GM06990 (cell line): ENCODE measurements around the gene MCM3AP.
A peak's percentile ranks its signal among the peaks of the same experiment; 100 is the strongest.
"Not testable (repeated sequence)": the region's sequence is repeated elsewhere in the genome, so short reads cannot be mapped to it uniquely, and the experiment has no call there.

ENCODE experiments used
- DNase-seq: peaks from one replicate; pipeline ENCODE4 v3.0.0-alpha.2; 2011; ENCODE audit not compliant: insufficient read length; ENCODE audit errors: extremely low read depth
- H3K27me3 ChIP-seq: replicated peaks from 2 replicates; pipeline ENCODE4 v1.6.0; 2011; ENCODE audit warnings: low read length; ENCODE audit not compliant: control insufficient read depth, insufficient read depth
- H3K36me3 ChIP-seq: 2 replicates; pipeline ENCODE4 v1.5.1; 2011; ENCODE audit warnings: low read length; ENCODE audit not compliant: control insufficient read depth, insufficient read depth
- H3K4me3 ChIP-seq: replicated peaks from 2 replicates; pipeline ENCODE4 v1.5.1; 2011; ENCODE audit warnings: low read depth, mild to moderate bottlenecking, control low read depth, low read length
- TF ChIP-seq, protein P1 (sequence below): IDR thresholded peaks from 2 replicates; pipeline ENCODE4 v1.5.1; 2011; ENCODE audit warnings: low read length, control low read depth, mild to moderate bottlenecking, inconsistent platforms; ENCODE audit not compliant: insufficient read depth, poor library complexity, severe bottlenecking

Gene MCM3AP

DNA sequence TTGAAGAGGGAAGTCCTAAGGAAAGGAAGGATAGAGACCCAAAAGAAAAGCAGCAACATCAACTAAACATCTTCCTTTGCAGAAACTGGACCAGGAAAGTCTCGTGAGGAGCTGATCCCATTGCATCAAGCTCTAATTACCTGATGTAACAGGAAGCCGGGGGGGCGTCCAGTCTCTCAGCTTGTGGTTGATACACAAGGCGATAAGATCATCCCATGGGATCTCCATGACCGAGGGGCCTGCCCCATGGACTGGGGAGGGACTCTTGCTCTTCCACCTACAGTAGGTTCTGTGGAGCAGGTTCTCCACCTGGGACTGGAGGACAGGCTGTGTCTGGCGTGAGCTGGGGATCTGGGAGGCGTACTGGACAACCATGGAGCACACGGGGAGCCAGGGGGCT is 42.1 kb downstream of the MCM3AP start:
- no peak for DNase-seq
- H3K4me3 ChIP-seq = no peak overlapping the region
- peaks cover 44% of the 10 kb centered on the region for H3K36me3 ChIP-seq
- TF ChIP-seq, protein P1, sequence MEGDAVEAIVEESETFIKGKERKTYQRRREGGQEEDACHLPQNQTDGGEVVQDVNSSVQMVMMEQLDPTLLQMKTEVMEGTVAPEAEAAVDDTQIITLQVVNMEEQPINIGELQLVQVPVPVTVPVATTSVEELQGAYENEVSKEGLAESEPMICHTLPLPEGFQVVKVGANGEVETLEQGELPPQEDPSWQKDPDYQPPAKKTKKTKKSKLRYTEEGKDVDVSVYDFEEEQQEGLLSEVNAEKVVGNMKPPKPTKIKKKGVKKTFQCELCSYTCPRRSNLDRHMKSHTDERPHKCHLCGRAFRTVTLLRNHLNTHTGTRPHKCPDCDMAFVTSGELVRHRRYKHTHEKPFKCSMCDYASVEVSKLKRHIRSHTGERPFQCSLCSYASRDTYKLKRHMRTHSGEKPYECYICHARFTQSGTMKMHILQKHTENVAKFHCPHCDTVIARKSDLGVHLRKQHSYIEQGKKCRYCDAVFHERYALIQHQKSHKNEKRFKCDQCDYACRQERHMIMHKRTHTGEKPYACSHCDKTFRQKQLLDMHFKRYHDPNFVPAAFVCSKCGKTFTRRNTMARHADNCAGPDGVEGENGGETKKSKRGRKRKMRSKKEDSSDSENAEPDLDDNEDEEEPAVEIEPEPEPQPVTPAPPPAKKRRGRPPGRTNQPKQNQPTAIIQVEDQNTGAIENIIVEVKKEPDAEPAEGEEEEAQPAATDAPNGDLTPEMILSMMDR = no peak
- H3K27me3 ChIP-seq = no peaks in the 10 kb centered on the region

DNA sequence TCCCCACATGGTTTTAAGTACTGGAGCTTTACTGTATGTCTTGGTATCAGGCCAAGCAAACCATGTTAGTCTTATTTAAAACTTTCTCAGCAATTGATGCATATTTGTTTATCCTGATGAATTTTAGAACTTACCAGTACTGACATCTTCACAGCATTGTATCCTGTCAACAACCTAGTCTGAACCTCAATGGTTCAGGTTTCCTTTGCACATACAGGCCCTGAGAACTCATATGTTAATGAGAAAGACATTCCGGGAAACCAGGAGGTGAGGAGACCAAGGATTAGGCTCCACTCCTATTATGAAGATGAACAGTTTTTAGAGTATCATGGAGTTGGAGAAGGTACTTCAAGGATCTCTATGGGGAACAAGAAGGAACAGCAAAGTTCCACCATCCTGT is 43.8 kb downstream of the MCM3AP start:
- H3K4me3 ChIP-seq, H3K27me3 ChIP-seq, DNase-seq: not testable (repeated sequence)
- H3K36me3 ChIP-seq = peaks cover 40% of the 10 kb centered on the region

DNA sequence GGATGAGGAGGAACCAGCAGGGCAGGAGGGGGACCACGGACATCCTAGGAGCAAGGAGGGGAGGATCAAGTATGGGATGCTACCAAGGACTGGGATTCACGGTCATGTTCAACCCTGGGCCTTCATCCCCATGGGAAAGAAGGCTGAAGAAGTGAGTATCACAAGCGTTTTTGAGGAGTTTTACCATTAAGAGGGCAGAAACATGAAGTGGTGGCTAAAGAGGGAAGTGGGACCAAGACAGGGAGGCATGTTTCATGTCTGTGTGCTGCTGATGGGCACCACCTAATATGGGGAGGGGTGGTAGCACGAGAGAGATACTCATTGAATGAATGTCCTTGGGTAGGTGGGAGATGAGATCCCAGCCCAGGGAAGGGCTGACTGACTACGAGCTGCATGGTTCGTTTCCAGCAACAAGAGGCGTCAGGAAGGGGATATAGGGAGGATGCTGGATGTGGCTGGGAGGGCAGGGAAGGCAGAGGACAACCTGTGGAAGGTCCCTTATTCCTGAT is 45.5 kb downstream of the MCM3AP start:
- no peak overlapping the region for H3K4me3 ChIP-seq
- TF ChIP-seq, protein P1 = no peak
- no peak for DNase-seq
- H3K36me3 ChIP-seq = peaks cover 35% of the 10 kb centered on the region
- H3K27me3 ChIP-seq = no peaks in the 10 kb centered on the region

- DNase-seq = no peak
- Histone ChIP-seq H3K27me3 (no peaks in the 10 kb centered on the region), H3K36me3 (peaks cover 27% of the 10 kb centered on the region), H3K4me3 (no peak overlapping the region)
- TF ChIP-seq, protein P1 = no peak
These were observed 47.9 kb downstream of the MCM3AP start for GRCh38 chr21:46237474-46237873.

- Histone ChIP-seq H3K36me3 (peaks cover 15% of the 10 kb centered on the region), H3K27me3 (no peaks in the 10 kb centered on the region), H3K4me3 (no peak overlapping the region)
- DNase-seq = no peak
- TF ChIP-seq, protein P1 = no peak
These were observed 50.9 kb downstream of the MCM3AP start for GRCh38 chr21:46234436-46234950.

DNA sequence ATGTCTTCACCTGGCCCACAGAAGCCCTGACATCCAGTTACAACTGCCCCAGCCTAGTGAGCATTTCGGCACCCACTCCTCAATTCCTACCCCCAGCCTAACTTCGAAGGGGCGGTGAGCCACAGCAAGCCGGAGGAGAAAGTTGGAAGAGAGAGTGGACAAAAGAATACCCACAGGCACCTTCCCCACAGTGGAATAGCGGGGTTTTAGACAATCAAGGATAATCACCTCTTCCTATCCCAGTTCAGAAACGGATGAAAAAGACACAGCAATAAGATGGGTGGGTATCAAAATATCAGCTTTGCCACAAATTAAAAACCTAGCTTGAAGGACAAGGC is 55.5 kb downstream of the MCM3AP start:
- Histone ChIP-seq H3K36me3 (peaks cover 7% of the 10 kb centered on the region), H3K4me3 (peak overlapping the region; percentile 66), H3K27me3 (no peaks in the 10 kb centered on the region)
- DNase-seq = no peak
- TF ChIP-seq, protein P1 = no peak
